Measurements from ENCODE around the gene OMA1. TPM values are rescaled to one million over a fixed set of nuclear protein-coding genes. Genes with fewer than 3 reads are reported as not detected.

OMA1 gene
- total RNA-seq, 3 donors from 2014 or later (not counting 1 experiment from before 2014, with no cell fraction given), result 27.2 to 41.1 (median 31.2) TPM

DNA sequence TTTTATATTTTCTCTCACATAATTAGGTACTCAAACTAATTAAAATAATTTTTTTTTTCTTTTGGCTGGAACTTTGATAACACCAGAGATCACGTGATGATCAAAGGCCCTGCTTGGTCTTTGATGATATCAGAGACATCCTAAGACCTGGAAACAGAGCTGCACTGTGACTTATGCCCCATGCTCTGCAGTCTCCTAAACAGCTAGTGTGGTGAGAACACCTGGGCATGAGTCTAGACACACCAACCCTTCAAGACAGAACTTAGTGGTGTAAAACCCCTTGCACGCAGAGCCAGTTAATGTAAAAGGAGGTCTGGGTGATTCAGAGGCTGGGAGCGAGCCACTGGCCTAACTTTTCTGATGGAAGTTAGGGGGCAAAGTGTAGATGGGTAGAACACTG is 70.3 kb downstream of the OMA1 start:
- intact Hi-C loops (cut with micrococcal nuclease), result no loop called here
- WGBS (ENCODE audit: insufficient coverage), result 83% methylated on average over 2 of the region's 3 CpGs

DNA sequence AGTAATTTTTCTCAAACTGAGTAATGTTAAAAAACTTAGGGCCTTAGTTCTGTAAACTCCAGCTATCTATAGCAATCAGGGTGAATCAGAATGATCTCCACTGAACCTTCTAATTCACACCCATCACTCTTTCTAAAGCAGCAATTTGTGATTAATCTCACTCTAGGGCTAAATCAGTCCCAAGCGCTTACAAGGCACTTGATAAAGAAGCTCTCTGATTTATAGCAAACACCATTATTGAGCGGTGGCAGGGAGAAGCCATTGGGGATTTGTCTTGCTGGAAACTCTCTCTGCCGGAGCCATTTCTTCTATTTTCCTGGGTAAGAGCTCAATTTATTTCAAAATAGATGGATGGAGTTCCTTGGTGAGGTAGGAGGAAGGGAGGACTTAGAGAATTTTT is 77.0 kb downstream of the OMA1 start:
- no peaks in the 10 kb centered on the region for H3K36me3 Mint-ChIP-seq
- Histone ChIP-seq H3K36me3 (ENCODE audit: control insufficient read depth, insufficient read depth, low read length) (peaks cover 2% of the 10 kb centered on the region), H3K27me3 (ENCODE audit: control insufficient read depth, insufficient read depth, low read length) (no peaks in the 10 kb centered on the region), H3K9me3 (ENCODE audit: control insufficient read depth, insufficient read depth, low read length) (no peaks in the 10 kb centered on the region), H3K27ac (ENCODE audit: low read length) (no peak overlapping the region), H3K4me3 (ENCODE audit: low read length) (no peak overlapping the region), H3K4me1 (ENCODE audit: control insufficient read depth, insufficient read depth, low read length) (no peaks in the 10 kb centered on the region)
- H3K27ac Mint-ChIP-seq, result no peak overlapping the region
- no peaks in the 10 kb centered on the region for H3K4me1 Mint-ChIP-seq
- no peaks in the 10 kb centered on the region for H3K9me3 Mint-ChIP-seq
- intact Hi-C loops (cut with micrococcal nuclease), result no loop called here
- H3K4me3 Mint-ChIP-seq, result no peak overlapping the region
- TF ChIP-seq, protein P1, sequence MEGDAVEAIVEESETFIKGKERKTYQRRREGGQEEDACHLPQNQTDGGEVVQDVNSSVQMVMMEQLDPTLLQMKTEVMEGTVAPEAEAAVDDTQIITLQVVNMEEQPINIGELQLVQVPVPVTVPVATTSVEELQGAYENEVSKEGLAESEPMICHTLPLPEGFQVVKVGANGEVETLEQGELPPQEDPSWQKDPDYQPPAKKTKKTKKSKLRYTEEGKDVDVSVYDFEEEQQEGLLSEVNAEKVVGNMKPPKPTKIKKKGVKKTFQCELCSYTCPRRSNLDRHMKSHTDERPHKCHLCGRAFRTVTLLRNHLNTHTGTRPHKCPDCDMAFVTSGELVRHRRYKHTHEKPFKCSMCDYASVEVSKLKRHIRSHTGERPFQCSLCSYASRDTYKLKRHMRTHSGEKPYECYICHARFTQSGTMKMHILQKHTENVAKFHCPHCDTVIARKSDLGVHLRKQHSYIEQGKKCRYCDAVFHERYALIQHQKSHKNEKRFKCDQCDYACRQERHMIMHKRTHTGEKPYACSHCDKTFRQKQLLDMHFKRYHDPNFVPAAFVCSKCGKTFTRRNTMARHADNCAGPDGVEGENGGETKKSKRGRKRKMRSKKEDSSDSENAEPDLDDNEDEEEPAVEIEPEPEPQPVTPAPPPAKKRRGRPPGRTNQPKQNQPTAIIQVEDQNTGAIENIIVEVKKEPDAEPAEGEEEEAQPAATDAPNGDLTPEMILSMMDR (IDR thresholded peaks at IDR 0.05), result no peak
- 100% methylated on average over 3 of the region's 3 CpGs for WGBS (ENCODE audit: insufficient coverage)
- no peak for ATAC-seq
- H3K27me3 Mint-ChIP-seq (ENCODE audit: low read depth in 2 of 2), result no peaks in the 10 kb centered on the region
- no peak for DNase-seq

More for the DNA sequence above, 70.3 kb downstream of the OMA1 start:
- Histone ChIP-seq H3K4me1 (ENCODE audit: control insufficient read depth, insufficient read depth, low read length) (no peaks in the 10 kb centered on the region), H3K27ac (ENCODE audit: low read length) (no peak overlapping the region), H3K4me3 (ENCODE audit: low read length) (no peak overlapping the region), H3K9me3 (ENCODE audit: control insufficient read depth, insufficient read depth, low read length) (no peaks in the 10 kb centered on the region), H3K27me3 (ENCODE audit: control insufficient read depth, insufficient read depth, low read length) (no peaks in the 10 kb centered on the region), H3K36me3 (ENCODE audit: control insufficient read depth, insufficient read depth, low read length) (peaks cover 5% of the 10 kb centered on the region)
- no peak for ATAC-seq
- no peaks in the 10 kb centered on the region for H3K4me1 Mint-ChIP-seq
- TF ChIP-seq, protein P1 (IDR thresholded peaks at IDR 0.05), result no peak
- no peaks in the 10 kb centered on the region for H3K27me3 Mint-ChIP-seq (ENCODE audit: low read depth in 2 of 2)
- peaks cover 6% of the 10 kb centered on the region for H3K36me3 Mint-ChIP-seq
- no peak overlapping the region for H3K4me3 Mint-ChIP-seq
- H3K27ac Mint-ChIP-seq, result no peak overlapping the region
- DNase-seq, result no peak
- no peaks in the 10 kb centered on the region for H3K9me3 Mint-ChIP-seq

DNA sequence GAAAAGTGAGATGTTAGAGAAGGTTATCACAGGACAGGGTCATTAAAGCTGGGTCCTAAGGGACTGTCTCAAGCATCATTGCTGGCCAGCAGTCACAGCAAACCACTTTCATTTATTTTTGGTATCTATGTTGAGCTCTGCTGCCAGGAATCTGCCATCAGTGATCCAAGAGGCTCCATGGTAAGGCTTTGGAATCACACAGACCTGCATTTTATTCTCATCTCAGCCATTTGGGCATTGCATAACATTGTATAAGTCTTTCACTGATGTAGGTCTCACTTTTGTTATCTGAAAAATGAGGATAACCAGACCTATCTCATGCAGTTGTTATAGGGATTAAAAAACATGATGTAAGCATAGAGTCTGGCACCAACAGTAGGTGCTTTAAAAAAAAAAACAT is 77.5 kb downstream of the OMA1 start:
- no peaks in the 10 kb centered on the region for H3K4me1 Mint-ChIP-seq
- no peaks in the 10 kb centered on the region for H3K9me3 Mint-ChIP-seq
- H3K36me3 Mint-ChIP-seq, result no peaks in the 10 kb centered on the region
- H3K4me3 Mint-ChIP-seq, result no peak overlapping the region
- H3K9me3 ChIP-seq (ENCODE audit: control insufficient read depth, insufficient read depth, low read length), result no peaks in the 10 kb centered on the region
- H3K27me3 Mint-ChIP-seq (ENCODE audit: low read depth in 2 of 2), result no peaks in the 10 kb centered on the region
- no peak overlapping the region for H3K27ac Mint-ChIP-seq
- ATAC-seq (no peak), DNase-seq (no peak)
- no peaks in the 10 kb centered on the region for H3K4me1 ChIP-seq (ENCODE audit: control insufficient read depth, insufficient read depth, low read length)
- TF ChIP-seq, protein P1 (IDR thresholded peaks at IDR 0.05), result no peak
- no peaks in the 10 kb centered on the region for H3K27me3 ChIP-seq (ENCODE audit: control insufficient read depth, insufficient read depth, low read length)
- intact Hi-C loops (cut with micrococcal nuclease), result no loop called here
- no peak overlapping the region for H3K4me3 ChIP-seq (ENCODE audit: low read length)
- peaks cover 2% of the 10 kb centered on the region for H3K36me3 ChIP-seq (ENCODE audit: control insufficient read depth, insufficient read depth, low read length)
- H3K27ac ChIP-seq (ENCODE audit: low read length), result no peak overlapping the region

DNA sequence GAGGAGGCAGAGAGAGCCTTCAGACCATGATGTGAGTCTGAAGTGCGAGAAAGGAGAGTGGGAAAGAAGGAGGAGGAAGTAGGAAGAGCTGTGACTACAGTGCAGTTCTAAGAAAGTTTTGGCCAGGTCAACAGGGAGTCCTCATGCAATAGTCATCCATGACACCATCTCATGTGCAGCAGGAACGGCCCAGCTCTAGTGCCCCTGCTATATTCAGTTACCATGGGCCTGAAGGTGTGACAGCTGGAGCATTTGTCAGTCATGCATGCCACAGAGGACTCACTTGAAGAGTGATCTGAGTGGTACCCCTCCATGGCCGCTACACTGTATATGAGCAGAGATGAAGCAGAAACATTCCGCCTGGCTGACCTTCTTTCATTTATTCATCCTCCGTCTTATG is 77.9 kb downstream of the OMA1 start:
- TF ChIP-seq, protein P1 (IDR thresholded peaks at IDR 0.05), result no peak
- H3K36me3 ChIP-seq (ENCODE audit: control insufficient read depth, insufficient read depth, low read length), result peaks cover 2% of the 10 kb centered on the region
- no peaks in the 10 kb centered on the region for H3K4me1 ChIP-seq (ENCODE audit: control insufficient read depth, insufficient read depth, low read length)
- no peaks in the 10 kb centered on the region for H3K9me3 Mint-ChIP-seq
- intact Hi-C loops (cut with micrococcal nuclease), result no loop called here
- DNase-seq (no peak), ATAC-seq (no peak)
- H3K4me3 Mint-ChIP-seq, result no peak overlapping the region
- no peak overlapping the region for H3K27ac ChIP-seq (ENCODE audit: low read length)
- H3K4me3 ChIP-seq (ENCODE audit: low read length), result no peak overlapping the region
- H3K4me1 Mint-ChIP-seq, result no peaks in the 10 kb centered on the region
- H3K27me3 ChIP-seq (ENCODE audit: control insufficient read depth, insufficient read depth, low read length), result no peaks in the 10 kb centered on the region
- no peak overlapping the region for H3K27ac Mint-ChIP-seq
- H3K36me3 Mint-ChIP-seq, result no peaks in the 10 kb centered on the region
- 96% methylated on average over 3 of the region's 5 CpGs for WGBS (ENCODE audit: insufficient coverage)
- no peaks in the 10 kb centered on the region for H3K9me3 ChIP-seq (ENCODE audit: control insufficient read depth, insufficient read depth, low read length)
- H3K27me3 Mint-ChIP-seq (ENCODE audit: low read depth in 2 of 2), result no peaks in the 10 kb centered on the region
